HL-60 (cell line): ENCODE measurements around the gene IL17RD.

Experiments used
- DNase-seq, 2 experiments: peaks; one replicate each; pipeline ENCODE4 v3.0.0-alpha.2; 2010 to 2020; ENCODE audit warnings: low read depth in 1 of 2, low spot score in 1 of 2
- H3K27ac ChIP-seq: fragments of 250-450 bp; sonication (Bioruptor Pico); replicated peaks from 2 replicates; pipeline ENCODE4 v1.5.1; 2020; ENCODE audit warnings: mild to moderate bottlenecking, moderate library complexity
- H3K27me3 ChIP-seq: fragments of 250-450 bp; sonication (Bioruptor Pico); 2 replicates; pipeline ENCODE4 v1.5.1; 2021; ENCODE audit warnings: mild to moderate bottlenecking, moderate library complexity; ENCODE audit not compliant: insufficient read depth, poor library complexity, severe bottlenecking
- H3K4me3 ChIP-seq: replicated peaks from 2 replicates; pipeline ENCODE4 v1.5.1; 2011; ENCODE audit warnings: mild to moderate bottlenecking, control low read depth, low read length; ENCODE audit not compliant: insufficient read depth
- GABPA ChIP-seq: IDR thresholded peaks from 2 replicates; pipeline ENCODE4 v1.6.1; 2012; ENCODE audit warnings: low read depth
- POLR2AphosphoS5 ChIP-seq: IDR thresholded peaks from 2 replicates; pipeline ENCODE4 v1.6.1; 2012; ENCODE audit warnings: low read depth
- SPI1 ChIP-seq: IDR thresholded peaks from 2 replicates; pipeline ENCODE4 v1.6.1; 2012; ENCODE audit warnings: low read depth, mild to moderate bottlenecking, borderline replicate concordance
- TF ChIP-seq, protein P1 (sequence below): IDR thresholded peaks from 2 replicates; pipeline ENCODE4 v1.6.1; 2012; ENCODE audit warnings: low read depth; ENCODE audit not compliant: insufficient replicate concordance
- TF ChIP-seq, protein P2 (sequence below): IDR thresholded peaks from one replicate; pipeline ENCODE4 v1.5.1; 2011; ENCODE audit warnings: low read length, control low read depth, inconsistent platforms; ENCODE audit not compliant: insufficient read depth

IL17RD gene

DNA sequence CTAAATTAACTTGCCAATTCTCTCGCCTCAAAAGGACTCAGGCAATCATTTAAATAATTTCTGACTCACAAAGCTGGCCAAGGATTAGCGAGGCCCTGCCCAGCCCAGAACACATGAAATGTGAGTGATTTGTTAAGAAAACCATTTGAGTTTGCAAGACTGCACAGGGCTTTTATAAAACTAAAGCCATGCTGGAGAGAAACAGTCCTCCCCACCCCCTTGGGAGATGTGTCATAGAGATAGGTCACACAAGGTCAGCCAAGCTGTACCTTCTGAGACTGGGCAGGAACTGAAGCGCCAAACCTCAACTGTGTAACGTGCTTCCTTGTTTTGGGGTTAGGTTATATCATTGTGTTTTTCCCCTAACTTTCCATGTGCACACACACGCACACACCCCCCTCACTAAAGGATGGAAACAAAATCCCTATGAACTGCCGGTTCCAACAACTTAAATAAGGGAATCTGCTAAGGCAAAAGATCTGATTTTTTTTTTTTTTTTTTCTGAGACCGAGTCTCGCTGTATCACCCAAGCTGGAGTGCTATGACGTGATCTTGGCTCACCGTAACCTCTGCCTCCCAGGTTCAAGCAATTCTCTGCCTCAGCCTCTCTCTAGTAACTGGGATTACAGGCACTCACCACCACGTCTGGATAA is 96.6 kb downstream of the IL17RD start:
- Histone ChIP-seq H3K27me3 (no peaks in the 10 kb centered on the region), H3K27ac (peak overlapping the region; percentile 48), H3K4me3 (no peak overlapping the region)
- DNase-seq = peak; percentile 49 to 81
- TF ChIP-seq SPI1 (peak; percentile 17; the same call in 1 of the 2 replicates), GABPA (no peak)

DNA sequence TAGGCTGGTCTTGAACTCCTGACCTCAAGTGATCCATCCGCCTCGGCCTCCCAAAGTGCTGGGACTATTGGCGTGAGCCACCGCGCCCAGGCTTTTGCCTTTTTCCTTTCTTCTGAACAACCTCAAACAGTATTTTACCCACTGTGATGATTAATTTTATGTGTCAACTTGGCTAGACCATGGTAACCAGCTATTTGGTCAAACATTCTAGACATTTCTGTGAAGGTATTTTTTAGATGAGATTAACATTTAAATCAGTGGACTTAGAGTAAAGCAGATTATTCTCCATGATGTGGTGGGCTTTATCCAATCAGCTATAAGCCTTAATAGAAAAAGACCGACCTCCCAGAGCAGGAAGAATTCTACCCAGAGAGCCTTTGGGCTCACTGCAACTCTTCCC is 98.7 kb downstream of the IL17RD start:
- no peak for DNase-seq
- TF ChIP-seq GABPA (no peak), SPI1 (no peak), POLR2AphosphoS5 (no peak)
- TF ChIP-seq, protein P1, sequence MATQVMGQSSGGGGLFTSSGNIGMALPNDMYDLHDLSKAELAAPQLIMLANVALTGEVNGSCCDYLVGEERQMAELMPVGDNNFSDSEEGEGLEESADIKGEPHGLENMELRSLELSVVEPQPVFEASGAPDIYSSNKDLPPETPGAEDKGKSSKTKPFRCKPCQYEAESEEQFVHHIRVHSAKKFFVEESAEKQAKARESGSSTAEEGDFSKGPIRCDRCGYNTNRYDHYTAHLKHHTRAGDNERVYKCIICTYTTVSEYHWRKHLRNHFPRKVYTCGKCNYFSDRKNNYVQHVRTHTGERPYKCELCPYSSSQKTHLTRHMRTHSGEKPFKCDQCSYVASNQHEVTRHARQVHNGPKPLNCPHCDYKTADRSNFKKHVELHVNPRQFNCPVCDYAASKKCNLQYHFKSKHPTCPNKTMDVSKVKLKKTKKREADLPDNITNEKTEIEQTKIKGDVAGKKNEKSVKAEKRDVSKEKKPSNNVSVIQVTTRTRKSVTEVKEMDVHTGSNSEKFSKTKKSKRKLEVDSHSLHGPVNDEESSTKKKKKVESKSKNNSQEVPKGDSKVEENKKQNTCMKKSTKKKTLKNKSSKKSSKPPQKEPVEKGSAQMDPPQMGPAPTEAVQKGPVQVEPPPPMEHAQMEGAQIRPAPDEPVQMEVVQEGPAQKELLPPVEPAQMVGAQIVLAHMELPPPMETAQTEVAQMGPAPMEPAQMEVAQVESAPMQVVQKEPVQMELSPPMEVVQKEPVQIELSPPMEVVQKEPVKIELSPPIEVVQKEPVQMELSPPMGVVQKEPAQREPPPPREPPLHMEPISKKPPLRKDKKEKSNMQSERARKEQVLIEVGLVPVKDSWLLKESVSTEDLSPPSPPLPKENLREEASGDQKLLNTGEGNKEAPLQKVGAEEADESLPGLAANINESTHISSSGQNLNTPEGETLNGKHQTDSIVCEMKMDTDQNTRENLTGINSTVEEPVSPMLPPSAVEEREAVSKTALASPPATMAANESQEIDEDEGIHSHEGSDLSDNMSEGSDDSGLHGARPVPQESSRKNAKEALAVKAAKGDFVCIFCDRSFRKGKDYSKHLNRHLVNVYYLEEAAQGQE = no peak
- TF ChIP-seq, protein P2, sequence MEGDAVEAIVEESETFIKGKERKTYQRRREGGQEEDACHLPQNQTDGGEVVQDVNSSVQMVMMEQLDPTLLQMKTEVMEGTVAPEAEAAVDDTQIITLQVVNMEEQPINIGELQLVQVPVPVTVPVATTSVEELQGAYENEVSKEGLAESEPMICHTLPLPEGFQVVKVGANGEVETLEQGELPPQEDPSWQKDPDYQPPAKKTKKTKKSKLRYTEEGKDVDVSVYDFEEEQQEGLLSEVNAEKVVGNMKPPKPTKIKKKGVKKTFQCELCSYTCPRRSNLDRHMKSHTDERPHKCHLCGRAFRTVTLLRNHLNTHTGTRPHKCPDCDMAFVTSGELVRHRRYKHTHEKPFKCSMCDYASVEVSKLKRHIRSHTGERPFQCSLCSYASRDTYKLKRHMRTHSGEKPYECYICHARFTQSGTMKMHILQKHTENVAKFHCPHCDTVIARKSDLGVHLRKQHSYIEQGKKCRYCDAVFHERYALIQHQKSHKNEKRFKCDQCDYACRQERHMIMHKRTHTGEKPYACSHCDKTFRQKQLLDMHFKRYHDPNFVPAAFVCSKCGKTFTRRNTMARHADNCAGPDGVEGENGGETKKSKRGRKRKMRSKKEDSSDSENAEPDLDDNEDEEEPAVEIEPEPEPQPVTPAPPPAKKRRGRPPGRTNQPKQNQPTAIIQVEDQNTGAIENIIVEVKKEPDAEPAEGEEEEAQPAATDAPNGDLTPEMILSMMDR = no peak
- Histone ChIP-seq H3K27me3 (no peaks in the 10 kb centered on the region), H3K4me3 (no peak overlapping the region), H3K27ac (no peak overlapping the region)

DNA sequence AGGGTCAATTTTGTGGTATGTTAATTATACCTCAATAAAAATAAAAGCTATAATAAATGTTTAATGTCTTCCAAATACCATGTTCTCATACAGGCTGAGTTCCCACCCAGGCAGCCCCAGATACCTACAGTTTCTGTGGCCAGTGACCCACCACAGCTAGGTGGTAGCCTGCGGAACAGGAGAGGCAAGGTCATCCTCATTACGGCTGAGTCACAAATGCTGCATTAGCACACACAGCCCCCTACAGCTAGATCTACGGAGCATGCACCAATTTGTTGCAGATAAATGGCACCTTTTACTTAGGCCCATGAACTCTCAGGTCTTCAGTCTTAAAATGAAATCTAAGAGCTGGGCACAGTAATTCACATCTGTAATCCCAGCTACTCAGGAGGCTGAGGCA is 99.6 kb downstream of the IL17RD start:
- H3K27ac ChIP-seq = no peak overlapping the region
- H3K4me3 ChIP-seq = no peak overlapping the region
- no peak for DNase-seq
- TF ChIP-seq, protein P2 = no peak
- TF ChIP-seq POLR2AphosphoS5 (no peak), GABPA (no peak), SPI1 (no peak)
- TF ChIP-seq, protein P1 = no peak
- H3K27me3 ChIP-seq = no peaks in the 10 kb centered on the region

DNA sequence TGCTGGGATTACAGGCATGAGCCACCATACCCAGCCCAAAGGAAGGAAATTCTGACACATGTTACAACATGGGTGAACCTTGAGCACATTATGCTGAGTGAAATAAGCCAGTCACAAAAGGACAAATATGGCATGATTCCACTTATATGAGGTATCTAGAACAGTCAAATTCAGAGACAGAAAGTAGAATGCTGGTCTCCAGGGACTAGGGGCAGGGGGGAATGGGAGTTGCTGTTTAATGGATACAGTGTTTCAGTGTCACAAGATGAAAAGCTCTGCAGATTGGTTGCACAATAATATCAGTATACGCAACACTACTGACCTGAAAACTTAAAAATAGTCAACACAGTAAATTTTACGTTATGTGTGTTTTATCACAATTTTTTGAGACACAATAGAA is 100.6 kb downstream of the IL17RD start:
- H3K27ac ChIP-seq = peak overlapping the region; percentile 26
- H3K4me3 ChIP-seq = no peak overlapping the region
- TF ChIP-seq POLR2AphosphoS5 (no peak), SPI1 (no peak), GABPA (no peak)
- TF ChIP-seq, protein P1 = no peak
- TF ChIP-seq, protein P2 = no peak
- H3K27me3 ChIP-seq = no peaks in the 10 kb centered on the region
- DNase-seq = peak in 1 of 2 experiments; percentile 23
